ENCODE measurements around the gene MYLK2. TPM values are rescaled to one million over a fixed set of nuclear protein-coding genes. Genes with fewer than 3 reads are reported as not detected.

Gene MYLK2
- total RNA-seq, 2 experiments from 2014 or later: 0.13 to 0.27 TPM

- TF ChIP-seq CTCF (IDR thresholded peaks at IDR 0.05): no peak
- Mint-ChIP-seq H3K9me3 (no peaks in the 10 kb centered on the region), H3K4me1 (ENCODE audit: low read depth) (no peaks in the 10 kb centered on the region), H3K4me3 (no peak overlapping the region), H3K36me3 (ENCODE audit: low read depth) (no peaks in the 10 kb centered on the region), H3K27me3 (peaks cover 25% of the 10 kb centered on the region), H3K27ac (no peak overlapping the region)
- intact Hi-C loops (cut with micrococcal nuclease): loop anchor here (5.0 kb wide), 1 partner anchor 179 kb away; no protein-coding TSS in a partner anchor
- no peak for DNase-seq
- ChIA-PET POLR2A (no interaction called here), CTCF (interaction anchor here (1.1 to 7.4 kb wide), 26 partner anchors 7 to 256 kb away, joined by 3 to 106 read pairs (median 6); partner anchors contain the start of genes DUSP15, PDRG1, TM9SF4 and TTLL9)
- no peak for ATAC-seq
Observed at GRCh38 chr20:31853481-31853880, 34.3 kb downstream of the MYLK2 start.

GRCh38 chr20:31856516-31856915 lies 37.4 kb downstream of the MYLK2 start:
- intact Hi-C loops (cut with micrococcal nuclease): no loop called here
- DNase-seq: no peak
- H3K4me1 Mint-ChIP-seq (ENCODE audit: low read depth): peaks cover 4% of the 10 kb centered on the region
- no peak overlapping the region for H3K27ac Mint-ChIP-seq
- no peaks in the 10 kb centered on the region for H3K36me3 Mint-ChIP-seq (ENCODE audit: low read depth)
- no peak for ATAC-seq
- POLR2A ChIA-PET: no interaction called here
- no peak for TF ChIP-seq CTCF (IDR thresholded peaks at IDR 0.05)
- H3K27me3 Mint-ChIP-seq: peaks cover 22% of the 10 kb centered on the region
- CTCF ChIA-PET: interaction anchor here (0.8 to 7.4 kb wide), 5 partner anchors 10 to 235 kb away, joined by 3 to 106 read pairs (median 16); partner anchors contain the start of gene PDRG1
- no peaks in the 10 kb centered on the region for H3K9me3 Mint-ChIP-seq
- no peak overlapping the region for H3K4me3 Mint-ChIP-seq

GRCh38 chr20:31857861-31858759 lies 39.0 kb downstream of the MYLK2 start:
- DNase-seq (peak; percentile 19), ATAC-seq (peak; percentile 28)
- H3K4me3 Mint-ChIP-seq: no peak overlapping the region
- TF ChIP-seq CTCF (IDR thresholded peaks at IDR 0.05): no peak
- H3K27ac Mint-ChIP-seq: no peak overlapping the region
- H3K27me3 Mint-ChIP-seq: peaks cover 24% of the 10 kb centered on the region
- peaks cover 4% of the 10 kb centered on the region for H3K4me1 Mint-ChIP-seq (ENCODE audit: low read depth)
- H3K36me3 Mint-ChIP-seq (ENCODE audit: low read depth): no peaks in the 10 kb centered on the region
- CTCF ChIA-PET: interaction anchor here (2.3 to 7.4 kb wide), 2 partner anchors 11 to 95 kb away, joined by 9 to 106 read pairs; partner anchors contain the start of gene PDRG1
- POLR2A ChIA-PET: no interaction called here
- no peaks in the 10 kb centered on the region for H3K9me3 Mint-ChIP-seq
- intact Hi-C loops (cut with micrococcal nuclease): no loop called here

GRCh38 chr20:31858760-31859083 lies 39.6 kb downstream of the MYLK2 start:
- H3K27me3 Mint-ChIP-seq: peaks cover 24% of the 10 kb centered on the region
- no peaks in the 10 kb centered on the region for H3K9me3 Mint-ChIP-seq
- intact Hi-C loops (cut with micrococcal nuclease): no loop called here
- ATAC-seq: no peak
- no peak overlapping the region for H3K27ac Mint-ChIP-seq
- ChIA-PET CTCF (interaction anchor here (1.0 to 3.3 kb wide), 3 partner anchors 12 to 173 kb away, joined by 3 to 24 read pairs (median 9); partner anchors contain the start of gene PDRG1), POLR2A (no interaction called here)
- no peak overlapping the region for H3K4me3 Mint-ChIP-seq
- TF ChIP-seq CTCF (IDR thresholded peaks at IDR 0.05): no peak
- no peaks in the 10 kb centered on the region for H3K36me3 Mint-ChIP-seq (ENCODE audit: low read depth)
- H3K4me1 Mint-ChIP-seq (ENCODE audit: low read depth): peaks cover 4% of the 10 kb centered on the region
- no peak for DNase-seq
